H9 (cell line): Measurements from ENCODE around the gene PROX1. TPM values are rescaled to one million over a fixed set of nuclear protein-coding genes. Genes with fewer than 3 reads are reported as not detected.

Experiments used
- DNase-seq: peaks from one replicate; pipeline ENCODE4 v3.0.0-alpha.2; 2017
- H2AFZ ChIP-seq: one replicate; pipeline ENCODE4 v1.6.1; 2013; ENCODE audit warnings: mild to moderate bottlenecking, low read length, control low read depth, moderate library complexity
- H2AK5ac ChIP-seq: 2 replicates; pipeline ENCODE4 v1.6.1; 2013; ENCODE audit warnings: low read length, control low read depth, mixed read lengths; ENCODE audit not compliant: insufficient read length
- H2BK120ac ChIP-seq: one replicate; pipeline ENCODE4 v1.6.1; 2013; ENCODE audit warnings: low read depth, mild to moderate bottlenecking, low read length, control low read depth, inconsistent platforms; ENCODE audit not compliant: poor library complexity, severe bottlenecking
- H2BK12ac ChIP-seq: 2 replicates; pipeline ENCODE4 v1.6.1; 2013; ENCODE audit warnings: low read length, control low read depth, mixed read lengths, low read depth; ENCODE audit not compliant: insufficient read length
- H2BK15ac ChIP-seq: 2 replicates; pipeline ENCODE4 v1.6.1; 2013; ENCODE audit warnings: low read depth, low read length, control low read depth
- H2BK20ac ChIP-seq: one replicate; pipeline ENCODE4 v1.6.1; 2013; ENCODE audit warnings: low read depth, mild to moderate bottlenecking, low read length, control low read depth, inconsistent platforms; ENCODE audit not compliant: poor library complexity, severe bottlenecking
- H2BK5ac ChIP-seq: 2 replicates; pipeline ENCODE4 v1.6.1; 2013; ENCODE audit warnings: low read length, control low read depth, mixed read lengths; ENCODE audit not compliant: insufficient read length
- H3K14ac ChIP-seq: 2 replicates; pipeline ENCODE4 v1.6.1; 2013; ENCODE audit warnings: low read length, control low read depth; ENCODE audit not compliant: insufficient read depth
- H3K18ac ChIP-seq: 2 replicates; pipeline ENCODE4 v1.6.1; 2013; ENCODE audit warnings: low read depth, mild to moderate bottlenecking, mixed read lengths, low read length, control low read depth; ENCODE audit not compliant: insufficient read length
- H3K23ac ChIP-seq: 2 replicates; pipeline ENCODE4 v1.6.1; 2013; ENCODE audit warnings: low read length, control low read depth, mixed read lengths, low read depth; ENCODE audit not compliant: insufficient read length
- H3K23me2 ChIP-seq: 2 replicates; pipeline ENCODE4 v1.6.1; 2013; ENCODE audit warnings: low read depth, mild to moderate bottlenecking, mixed read lengths, low read length, control low read depth; ENCODE audit not compliant: insufficient read length, poor library complexity, severe bottlenecking
- H3K27ac ChIP-seq: 2 replicates; pipeline ENCODE4 v1.5.1; 2013; ENCODE audit warnings: low read length, control low read depth, mixed read lengths, low read depth; ENCODE audit not compliant: insufficient read length
- H3K27me3 ChIP-seq: 2 replicates; pipeline ENCODE4 v1.6.1; 2013; ENCODE audit warnings: low read length, control low read depth, inconsistent platforms; ENCODE audit not compliant: insufficient read depth
- H3K4ac ChIP-seq: 2 replicates; pipeline ENCODE4 v1.6.1; 2013; ENCODE audit warnings: low read depth, mild to moderate bottlenecking, control low read depth, inconsistent platforms, low read length, moderate library complexity
- H3K4me1 ChIP-seq: 2 replicates; pipeline ENCODE4 v1.6.1; 2013; ENCODE audit warnings: low read length, control low read depth, inconsistent platforms; ENCODE audit not compliant: insufficient read depth
- H3K4me2 ChIP-seq: 2 replicates; pipeline ENCODE4 v1.6.1; 2013; ENCODE audit warnings: low read length, control low read depth, mixed read lengths; ENCODE audit not compliant: insufficient read length, insufficient read depth
- H3K56ac ChIP-seq: 2 replicates; pipeline ENCODE4 v1.6.1; 2013; ENCODE audit warnings: low read depth, mild to moderate bottlenecking, mixed read lengths, low read length, control low read depth; ENCODE audit not compliant: insufficient read length
- H3K79me1 ChIP-seq: 2 replicates; pipeline ENCODE4 v1.6.1; 2013; ENCODE audit warnings: low read depth, mild to moderate bottlenecking, moderate library complexity, low read length, control low read depth, inconsistent platforms; ENCODE audit not compliant: insufficient read depth, poor library complexity, severe bottlenecking
- H3K79me2 ChIP-seq: 2 replicates; pipeline ENCODE4 v1.6.1; 2013; ENCODE audit warnings: low read length, control low read depth, inconsistent platforms; ENCODE audit not compliant: insufficient read depth
- H3K9ac ChIP-seq: 2 replicates; pipeline ENCODE4 v1.6.1; 2013; ENCODE audit warnings: low read length, control low read depth, mixed read lengths; ENCODE audit not compliant: insufficient read length; ENCODE audit errors: extremely low read depth
- H3K9me3 ChIP-seq: one replicate; pipeline ENCODE4 v1.6.1; 2013; ENCODE audit warnings: low read depth, low read length, inconsistent platforms; ENCODE audit not compliant: control insufficient read depth
- H3T11ph ChIP-seq: one replicate; pipeline ENCODE4 v1.6.1; 2013; ENCODE audit warnings: mild to moderate bottlenecking, low read length, control low read depth, inconsistent platforms
- H4K20me1 ChIP-seq: one replicate; pipeline ENCODE4 v1.6.1; 2013; ENCODE audit not compliant: control insufficient read depth, insufficient read length, insufficient read depth
- H4K5ac ChIP-seq: 2 replicates; pipeline ENCODE4 v1.6.1; 2013; ENCODE audit warnings: low read depth, mild to moderate bottlenecking, mixed read lengths, low read length, control low read depth; ENCODE audit not compliant: insufficient read length
- H4K8ac ChIP-seq: replicated peaks from 2 replicates; pipeline ENCODE4 v1.6.1; 2013; ENCODE audit warnings: low read length, control low read depth, mixed read lengths, low read depth; ENCODE audit not compliant: insufficient read length
- H4K91ac ChIP-seq: 2 replicates; pipeline ENCODE4 v1.6.1; 2013; ENCODE audit warnings: low read depth, mild to moderate bottlenecking, moderate library complexity, mixed read lengths, low read length, control low read depth; ENCODE audit not compliant: insufficient read length
- H3K27ac Mint-ChIP-seq, 3 experiments: 2 replicates in 2 of 3; 3 replicates in 1 of 3; pipeline ENCODE4 v1.8.0; 2020 to 2021; ENCODE audit warnings: mixed read lengths in 3 of 3, mild to moderate bottlenecking in 1 of 3, moderate library complexity in 1 of 3
- H3K27me3 Mint-ChIP-seq: 2 replicates; pipeline ENCODE4 v1.8.0; 2021; ENCODE audit warnings: low read depth, mild to moderate bottlenecking, moderate library complexity, mixed read lengths
- H3K36me3 Mint-ChIP-seq, 3 experiments: 2 replicates in 2 of 3; 3 replicates in 1 of 3; pipeline ENCODE4 v1.8.0; 2020 to 2021; ENCODE audit warnings: low read depth in 3 of 3, mixed read lengths in 3 of 3; ENCODE audit not compliant: insufficient read depth in 1 of 3
- H3K4me1 Mint-ChIP-seq, 2 experiments: 2 replicates each; pipeline ENCODE4 v1.8.0; 2020; ENCODE audit warnings: mixed read lengths in 2 of 2
- H3K4me3 Mint-ChIP-seq, 2 experiments: 2 replicates in 1 of 2; 3 replicates in 1 of 2; pipeline ENCODE4 v1.8.0; 2020 to 2021; ENCODE audit warnings: mild to moderate bottlenecking in 2 of 2, mixed read lengths in 2 of 2, moderate library complexity in 1 of 2
- H3K9me3 Mint-ChIP-seq, 2 experiments: 2 replicates in 1 of 2; 3 replicates in 1 of 2; pipeline ENCODE4 v1.8.0; 2020; ENCODE audit warnings: mild to moderate bottlenecking in 2 of 2, mixed read lengths in 2 of 2, moderate library complexity in 1 of 2
- WGBS: extraction: QIAGEN DNeasy Blood & Tissue Kit; methylation state at CpG from one replicate; pipeline ENCODE4 v1.1.7; 2013; ENCODE audit warnings: missing lambda C conversion rate, low lambda C conversion rate, mixed read lengths; ENCODE audit not compliant: insufficient read length; ENCODE audit errors: extremely low coverage; 5-methylcytosine and 5-hydroxymethylcytosine counted together
- total RNA-seq: library from RNA; stranded (reverse); gene quantifications from 2 replicates; pipeline ENCODE4 v1.2.1, GENCODE V29; 2021
- TF ChIP-seq, protein P1 (sequence below): fragments of 200-600 bp; sonication (generic); conservative IDR thresholded peaks from 3 replicates; pipeline ENCODE4 v1.8.0; 2021; ENCODE audit warnings: antibody characterized with exemption, mild to moderate bottlenecking

PROX1 gene
- total RNA-seq, 1 experiment from 2014 or later: 0.72 TPM

DNA sequence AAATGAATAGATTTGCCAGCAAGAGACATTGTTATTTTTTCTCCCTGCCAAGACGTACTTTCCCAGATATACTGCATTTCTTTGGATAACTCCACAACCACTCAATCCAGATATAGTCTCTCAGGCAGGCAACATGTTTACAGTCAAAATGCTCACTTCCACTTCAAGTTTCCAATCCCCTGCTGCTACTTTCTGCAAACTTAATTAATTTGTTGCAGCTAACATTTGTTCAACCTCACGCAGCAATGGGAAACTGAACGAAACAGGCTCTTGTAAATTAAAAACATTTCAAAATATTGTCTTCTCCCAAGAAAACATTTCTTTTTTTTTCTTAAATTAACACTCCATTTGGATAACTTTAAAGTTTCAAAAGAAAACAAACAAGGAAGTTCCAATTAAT is 45.7 kb upstream of the PROX1 start:
- TF ChIP-seq, protein P1, sequence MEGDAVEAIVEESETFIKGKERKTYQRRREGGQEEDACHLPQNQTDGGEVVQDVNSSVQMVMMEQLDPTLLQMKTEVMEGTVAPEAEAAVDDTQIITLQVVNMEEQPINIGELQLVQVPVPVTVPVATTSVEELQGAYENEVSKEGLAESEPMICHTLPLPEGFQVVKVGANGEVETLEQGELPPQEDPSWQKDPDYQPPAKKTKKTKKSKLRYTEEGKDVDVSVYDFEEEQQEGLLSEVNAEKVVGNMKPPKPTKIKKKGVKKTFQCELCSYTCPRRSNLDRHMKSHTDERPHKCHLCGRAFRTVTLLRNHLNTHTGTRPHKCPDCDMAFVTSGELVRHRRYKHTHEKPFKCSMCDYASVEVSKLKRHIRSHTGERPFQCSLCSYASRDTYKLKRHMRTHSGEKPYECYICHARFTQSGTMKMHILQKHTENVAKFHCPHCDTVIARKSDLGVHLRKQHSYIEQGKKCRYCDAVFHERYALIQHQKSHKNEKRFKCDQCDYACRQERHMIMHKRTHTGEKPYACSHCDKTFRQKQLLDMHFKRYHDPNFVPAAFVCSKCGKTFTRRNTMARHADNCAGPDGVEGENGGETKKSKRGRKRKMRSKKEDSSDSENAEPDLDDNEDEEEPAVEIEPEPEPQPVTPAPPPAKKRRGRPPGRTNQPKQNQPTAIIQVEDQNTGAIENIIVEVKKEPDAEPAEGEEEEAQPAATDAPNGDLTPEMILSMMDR: no peak
- Histone ChIP-seq H2BK15ac (no peak overlapping the region), H2BK5ac (no peak overlapping the region), H3K27ac (no peak overlapping the region), H3K9ac (no peak overlapping the region), H3K4me2 (no peak overlapping the region), H3K56ac (no peak overlapping the region), H4K5ac (no peak overlapping the region), H3K27me3 (no peaks in the 10 kb centered on the region; the same call in 1 of the 2 replicates), H3K79me2 (no peaks in the 10 kb centered on the region), H3K4ac (no peak overlapping the region), H2BK12ac (no peak overlapping the region), H4K91ac (no peak overlapping the region), H2AK5ac (no peak overlapping the region), H3K18ac (no peak overlapping the region), H3K23me2 (no peaks in the 10 kb centered on the region), H3T11ph (no peak overlapping the region), H3K79me1 (no peaks in the 10 kb centered on the region), H3K23ac (no peak overlapping the region), H4K8ac (no peak overlapping the region), H4K20me1 (no peaks in the 10 kb centered on the region), H2BK20ac (no peak overlapping the region), H3K14ac (no peak overlapping the region), H3K4me1 (peaks cover under 1% of the 10 kb centered on the region; the same call in 1 of the 2 replicates), H3K9me3 (no peaks in the 10 kb centered on the region), H2BK120ac (no peak overlapping the region), H2AFZ (no peak overlapping the region)
- no peak for DNase-seq
- Mint-ChIP-seq H3K27me3 (0 out of 2 replicates have a peak, but pooled peaks cover 1% of the 10 kb centered on the region), H3K27ac (no peak overlapping the region), H3K36me3 (no peaks in the 10 kb centered on the region; a peak in 2 of 7 replicates), H3K4me3 (no peak overlapping the region), H3K9me3 (no peaks in the 10 kb centered on the region; a peak in 1 of 5 replicates), H3K4me1 (peaks cover 3 to 6% of the 10 kb centered on the region in 2 experiments; a peak in 2 of 4 replicates)
- no CpG with 5 or more reads among the region's 3 CpGs for WGBS
